Measurements from ENCODE around the gene ROCK2.
"Not testable (repeated sequence)": the region's sequence is repeated elsewhere in the genome, so short reads cannot be mapped to it uniquely, and the experiment has no call there.

ROCK2 gene

GRCh38 chr2:11168488-11168887, 175.9 kb downstream of the ROCK2 start:
- no peak for DNase-seq

DNA sequence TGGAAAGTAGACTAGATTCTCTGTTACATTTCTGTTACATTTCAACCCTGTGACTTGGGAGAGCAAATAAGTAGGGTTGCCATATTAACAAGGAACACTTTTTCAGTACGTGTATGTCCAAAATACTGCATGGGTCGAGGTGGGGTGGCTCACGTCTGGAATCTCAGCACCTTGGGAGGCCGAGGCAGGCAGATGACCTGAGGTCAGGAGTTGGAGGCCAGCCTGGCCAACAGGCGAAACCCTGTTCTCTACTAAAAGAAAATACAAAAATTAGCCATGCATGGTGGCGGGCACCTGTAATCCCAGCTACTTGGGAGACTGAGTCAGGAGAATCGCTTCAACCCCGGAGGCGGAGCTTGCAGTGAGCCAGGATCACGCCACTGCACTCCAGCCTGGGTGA, 178.0 kb downstream of the ROCK2 start:
- no peak for DNase-seq

DNA sequence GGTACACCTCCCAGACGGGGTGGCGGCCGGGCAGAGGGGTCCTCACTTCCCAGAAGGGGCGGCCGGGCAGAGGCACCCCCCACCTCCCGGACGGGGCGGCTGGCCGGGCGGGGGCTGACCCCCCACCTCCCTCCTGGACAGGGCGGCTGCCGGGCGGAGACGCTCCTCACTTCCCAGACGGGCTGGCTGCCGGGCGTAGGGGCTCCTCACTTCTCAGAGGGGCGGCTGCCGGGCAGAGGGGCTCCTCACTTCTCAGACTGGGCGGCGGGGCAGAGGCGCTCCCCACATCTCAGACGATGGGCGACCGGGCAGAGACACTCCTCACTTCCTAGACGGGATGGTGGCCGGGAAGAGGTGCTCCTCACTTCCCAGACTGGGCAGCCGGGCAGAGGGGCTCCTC, 179.4 kb downstream of the ROCK2 start:
- DNase-seq, result not testable (repeated sequence)

GRCh38 chr2:11163439-11164317, 180.8 kb downstream of the ROCK2 start:
- no peak for DNase-seq

- DNase-seq, result no peak
Observed at GRCh38 chr2:11161747-11162146, 182.7 kb downstream of the ROCK2 start.

DNA sequence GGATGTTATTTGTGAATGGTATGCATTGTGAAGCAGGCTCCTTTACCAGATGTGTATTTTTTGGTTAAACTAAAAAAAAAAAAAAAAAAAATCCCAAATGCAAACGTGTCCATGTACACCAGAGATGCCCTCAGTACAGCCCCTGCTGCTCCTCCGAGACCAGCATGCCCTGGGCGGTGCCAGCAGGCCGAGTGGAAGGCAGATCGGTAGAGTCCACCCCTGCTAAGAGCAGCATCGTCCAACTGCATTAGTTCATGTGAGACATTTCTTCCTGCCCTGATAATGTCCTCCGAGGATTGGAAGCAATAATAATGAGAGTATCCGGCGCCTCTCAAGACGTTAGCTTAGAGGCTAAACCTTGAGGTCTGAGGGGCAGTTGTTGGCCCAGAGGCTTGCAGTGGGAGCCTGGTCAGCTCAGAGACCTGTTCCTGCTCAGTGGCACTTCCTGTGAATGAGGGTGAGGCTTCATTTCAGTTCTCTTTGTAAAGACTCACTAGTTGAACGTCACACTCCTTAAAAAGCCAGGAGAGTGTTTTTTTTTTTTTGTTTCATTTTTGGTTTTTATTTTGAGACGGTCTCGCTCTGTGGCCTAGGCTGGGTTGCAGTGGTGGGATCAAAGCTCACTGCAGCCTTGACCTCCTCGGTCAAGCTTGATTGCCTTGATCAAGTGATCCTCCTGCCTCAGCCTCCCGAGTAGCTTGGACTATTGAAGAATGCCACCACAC, 183.5 kb downstream of the ROCK2 start:
- DNase-seq, result no peak

GRCh38 chr2:11160256-11160655, 184.2 kb downstream of the ROCK2 start:
- no peak for DNase-seq

DNA sequence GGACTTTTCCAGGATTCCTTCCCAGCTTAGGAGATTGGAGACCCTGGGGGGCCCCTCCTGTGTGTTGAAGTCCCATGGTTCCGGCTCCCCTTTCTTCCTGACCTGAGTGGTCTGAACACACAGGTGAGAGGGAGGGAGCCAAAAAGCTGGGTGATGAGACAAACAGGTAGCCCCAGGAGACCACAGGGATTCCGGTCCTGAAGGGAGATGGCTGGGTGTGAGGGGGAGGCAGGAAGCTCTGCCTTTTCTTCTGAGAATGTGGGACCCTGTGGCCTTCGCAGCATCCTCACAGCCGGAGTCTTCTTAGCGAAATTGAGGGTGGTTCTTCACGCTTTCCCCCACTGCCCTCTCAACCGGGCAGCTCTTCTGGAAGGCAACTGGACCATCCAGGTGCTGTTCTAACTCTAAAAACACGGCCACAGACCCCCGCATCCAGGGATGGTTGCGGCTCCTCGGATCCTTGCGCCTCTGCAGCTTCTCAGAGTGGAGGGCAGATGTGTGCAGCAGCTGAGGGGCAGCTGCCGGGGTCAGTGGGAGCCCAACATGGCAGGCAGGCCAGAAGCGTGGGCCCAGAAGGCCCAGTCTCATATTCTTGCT, 184.8 kb downstream of the ROCK2 start:
- no peak for DNase-seq

GRCh38 chr2:11158916-11159573, 185.4 kb downstream of the ROCK2 start:
- no peak for DNase-seq

DNA sequence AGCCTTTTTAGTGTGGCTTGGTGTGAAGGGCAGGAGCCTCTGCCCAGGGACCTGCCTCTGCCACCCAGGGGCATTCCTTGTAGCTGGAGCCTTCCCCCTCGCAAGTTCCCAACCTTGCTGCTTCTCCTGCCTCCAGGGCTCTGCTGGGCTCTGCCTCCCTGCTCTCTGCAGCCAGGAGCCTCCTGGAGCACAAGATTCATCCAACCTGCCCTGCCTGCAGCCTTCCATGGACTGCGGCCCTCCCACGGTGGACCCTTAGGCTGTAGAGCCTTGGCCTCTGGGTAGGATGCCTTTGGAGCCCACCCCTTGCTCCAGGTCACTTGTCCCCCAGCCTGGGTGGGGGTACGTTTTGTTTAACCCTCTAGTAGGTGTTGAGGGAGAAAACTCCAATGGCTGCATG, 186.7 kb downstream of the ROCK2 start:
- no peak for DNase-seq

DNA sequence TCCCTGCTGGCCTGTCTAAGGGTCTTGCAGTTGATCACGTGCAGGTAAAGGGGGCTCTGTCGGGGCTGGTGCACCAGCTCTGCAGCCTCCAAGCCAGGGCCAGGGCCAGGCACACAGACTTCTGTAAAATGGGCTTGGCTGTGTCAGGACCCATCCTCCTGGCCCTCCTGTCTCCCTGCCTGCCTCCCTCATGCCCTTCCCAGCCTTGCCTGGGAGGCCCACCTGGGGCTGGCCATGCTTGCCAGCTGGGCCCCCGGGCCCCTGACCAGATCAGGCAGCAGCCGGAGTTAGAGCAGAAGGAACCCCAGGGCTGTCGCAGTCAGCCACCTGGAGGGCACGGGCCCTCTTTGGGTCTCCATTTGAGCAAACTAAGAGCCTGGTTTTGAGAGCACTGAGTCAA, 187.1 kb downstream of the ROCK2 start:
- DNase-seq, result no peak

DNA sequence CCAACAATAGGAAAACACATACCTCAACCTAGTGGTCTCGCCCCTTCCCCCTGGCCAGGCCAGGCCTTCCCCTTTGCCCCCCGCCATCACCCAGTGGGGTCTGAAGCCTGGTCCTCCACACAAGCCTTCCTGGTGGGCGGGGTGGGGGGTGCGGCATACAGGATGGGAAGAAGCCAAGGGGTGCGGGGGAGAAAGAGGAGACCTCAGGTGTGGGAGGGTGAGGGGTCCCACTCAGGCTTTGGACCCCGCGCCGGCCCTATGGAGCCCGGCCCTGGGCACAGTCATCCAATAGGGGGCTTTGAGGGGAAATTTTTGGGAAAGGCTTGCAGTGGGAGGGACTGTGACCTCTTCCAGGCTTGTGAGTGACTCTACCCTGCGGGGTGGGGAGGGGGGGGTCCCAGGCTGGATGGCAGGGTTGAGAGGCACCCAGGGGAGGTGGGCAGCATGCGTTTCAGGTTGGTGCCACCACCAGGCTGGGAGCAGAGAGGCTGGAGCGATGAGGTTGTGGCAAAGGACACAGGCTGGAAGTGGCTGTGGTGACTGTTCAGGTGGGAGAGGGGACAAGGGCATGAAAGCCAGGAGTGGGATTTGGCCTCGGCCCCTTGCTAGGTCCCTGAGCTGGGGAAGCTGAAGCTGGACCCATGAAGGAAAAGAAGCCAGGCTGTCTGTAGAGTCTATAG, 187.9 kb downstream of the ROCK2 start:
- DNase-seq, result no peak

GRCh38 chr2:11155381-11156035, 188.9 kb downstream of the ROCK2 start, which contains the start of gene SLC66A3:
Gene SLC66A3 (plus strand): TSS chr2:11155467. CDS start chr2:11155547, 80 bp downstream.
- peak; percentile 87 for DNase-seq

GRCh38 chr2:11154923-11155380, 189.5 kb downstream of the ROCK2 start:
- DNase-seq, result peak; percentile 87

GRCh38 chr2:11154016-11154922, 190.2 kb downstream of the ROCK2 start:
- DNase-seq, result no peak

- DNase-seq, result no peak
Observed at GRCh38 chr2:11152591-11152990, 191.8 kb downstream of the ROCK2 start.

DNA sequence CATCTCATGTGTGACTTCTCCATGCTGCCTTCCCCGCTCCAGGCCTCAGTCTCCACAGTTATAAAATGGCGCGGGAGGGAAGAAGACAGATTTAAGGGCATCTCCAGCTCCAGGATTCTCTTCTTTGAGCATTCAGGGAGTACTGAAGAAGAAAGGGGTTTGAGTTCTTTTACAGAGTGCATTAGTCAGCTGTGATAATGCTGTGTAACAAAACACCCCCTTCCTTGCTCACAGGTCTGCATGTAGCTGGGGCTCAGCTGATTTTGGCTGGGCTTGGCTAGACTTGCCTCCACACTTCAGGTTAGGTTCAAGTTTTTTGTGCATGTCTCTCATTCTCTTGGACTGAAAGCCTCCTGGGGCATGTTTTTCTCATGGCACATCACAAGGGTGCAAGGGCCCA, 197.2 kb downstream of the ROCK2 start:
- no peak for DNase-seq

DNA sequence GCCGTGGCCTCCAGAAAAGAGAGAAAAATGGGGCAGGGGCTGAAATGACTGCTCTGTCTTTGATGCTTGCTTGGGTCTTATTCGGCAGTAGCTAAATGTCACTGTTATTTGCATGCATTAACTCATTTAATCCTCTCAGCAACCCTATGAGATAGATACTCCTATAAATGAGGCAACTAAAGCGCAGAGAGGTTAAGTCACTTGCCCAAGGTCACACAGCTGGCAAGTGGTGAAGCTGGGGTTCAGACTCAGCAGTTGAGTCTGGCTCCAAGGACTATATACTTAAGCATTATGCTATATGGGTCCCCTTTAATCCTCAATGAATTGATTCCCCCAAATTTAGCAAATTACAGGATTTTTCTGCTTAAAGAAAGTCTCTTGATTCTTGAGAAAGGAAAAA, 198.4 kb downstream of the ROCK2 start:
- no peak for DNase-seq

DNA sequence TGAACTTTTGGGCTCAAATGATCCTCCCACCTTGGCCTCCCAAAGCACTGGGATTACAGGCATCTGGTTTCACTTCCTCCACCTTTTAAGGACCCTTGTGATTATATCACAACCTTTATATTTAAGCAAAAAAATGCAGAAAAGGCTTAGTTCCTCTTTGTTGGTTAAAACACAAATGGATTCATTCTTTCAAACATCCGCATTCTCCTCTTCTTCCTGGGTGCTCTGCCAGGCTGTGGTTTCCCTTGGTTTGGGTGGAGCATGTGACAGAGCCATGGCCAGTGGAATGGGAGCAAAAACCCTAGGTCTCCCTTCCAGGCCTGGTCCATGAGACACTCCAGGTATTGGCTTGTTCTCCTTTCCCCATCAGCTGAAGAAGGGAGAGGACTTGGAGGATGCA, 199.1 kb downstream of the ROCK2 start:
- DNase-seq, result no peak

- DNase-seq, result no peak
Observed at GRCh38 chr2:11144738-11145079, 199.7 kb downstream of the ROCK2 start.

Data from NCI-H748 treated with DMSO at 0.1 percent for 48 hours (cell line).